Panc1 (cell line): ENCODE data around the gene TAX1BP1.

Source experiments
- CTCF ChIP-seq: fragments of 450-650 bp; IDR thresholded peaks from 2 replicates; pipeline ENCODE4 v1.5.1; 2017; ENCODE audit warnings: mild to moderate bottlenecking
- POLR2AphosphoS5 ChIP-seq: IDR thresholded peaks from 2 replicates; pipeline ENCODE4 v1.6.1; 2012; ENCODE audit warnings: mild to moderate bottlenecking, low read depth, low read length, moderate library complexity
- REST ChIP-seq, 2 experiments: IDR thresholded peaks; 2 replicates each; pipeline ENCODE4 v1.6.1; 2011 to 2012; ENCODE audit warnings: low read depth in 2 of 2, control low read depth in 1 of 2, low read length in 1 of 2, mild to moderate bottlenecking in 1 of 2, moderate library complexity in 1 of 2; ENCODE audit not compliant: insufficient read depth in 1 of 2

- no peak for TF ChIP-seq CTCF
- no peak for TF ChIP-seq REST (IDR thresholded peaks at IDR 0.05; ENCODE audit: insufficient read depth in 1 of 2, low read depth in 2 of 2, low read length in 1 of 2)
- no peak for TF ChIP-seq POLR2AphosphoS5
Observed at GRCh38 chr7:27737178-27737577, 2.8 kb upstream of the TAX1BP1 start.
